Thyroid gland (tissue), 4 donors: ENCODE results near the gene RIPOR3.

ENCODE experiments used
- POLR2A ChIP-seq, 2 donors: fragments of 450-650 bp; IDR thresholded peaks; one replicate each; pipeline ENCODE4 v1.6.1; 2017; ENCODE audit warnings: antibody characterized with exemption in 2 of 2, mild to moderate bottlenecking in 2 of 2, moderate library complexity in 1 of 2
- TF ChIP-seq, protein P1 (sequence below), 6 experiments: fragments of 200-600 bp in 3 of 6; fragments of 450-650 bp in 3 of 6; sonication (generic) in 3 of 6; IDR thresholded peaks; one replicate each; pipeline ENCODE4 v1.5.1; 2016 to 2019; ENCODE audit warnings: antibody characterized with exemption in 6 of 6, mild to moderate bottlenecking in 2 of 6, inconsistent platforms in 1 of 6, moderate library complexity in 1 of 6

DNA sequence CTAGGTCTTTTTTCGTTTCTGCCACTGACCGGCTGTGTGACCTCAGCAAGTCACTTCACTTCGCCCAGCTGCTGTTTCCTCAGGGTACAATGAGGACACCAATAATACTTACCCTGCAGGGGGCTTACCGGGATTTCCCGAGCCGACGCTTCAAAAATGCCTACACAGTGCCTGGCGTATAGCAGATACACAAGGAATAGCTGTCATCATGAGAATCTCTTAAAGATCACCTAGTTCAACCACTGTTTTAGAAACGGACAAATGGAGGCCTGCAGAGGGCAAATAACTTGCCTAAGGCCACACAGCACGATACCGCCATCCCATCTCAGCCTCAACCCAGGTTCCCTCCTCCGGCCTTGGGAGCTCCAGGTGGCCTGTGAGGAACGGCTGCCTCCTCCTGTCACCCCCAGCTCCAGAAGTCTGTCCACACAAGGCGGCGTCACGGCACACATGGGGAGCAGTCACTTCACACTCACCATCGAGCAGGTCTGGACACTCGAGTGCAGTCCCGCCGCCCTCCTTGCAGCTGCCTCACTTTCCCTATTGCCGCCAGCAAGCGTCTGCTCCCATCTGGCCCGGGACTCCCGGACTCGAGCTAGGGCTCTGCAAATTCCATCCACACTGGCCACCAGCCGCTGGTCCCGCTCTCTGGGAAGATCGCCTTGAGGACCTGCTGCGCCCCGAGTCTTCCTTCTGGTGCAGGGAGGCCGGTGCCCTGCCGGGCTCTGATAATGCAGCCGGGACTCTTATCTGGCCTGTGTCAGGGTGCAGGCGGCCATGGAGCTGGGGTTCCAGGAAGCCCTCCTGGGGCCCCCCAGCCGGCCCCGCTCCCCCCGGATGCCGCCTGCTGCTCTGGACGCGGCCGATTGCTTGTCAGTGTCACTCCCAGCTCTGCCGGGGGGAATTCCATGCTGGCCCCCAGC lies at the start of gene RIPOR3:
- TF ChIP-seq, protein P1, sequence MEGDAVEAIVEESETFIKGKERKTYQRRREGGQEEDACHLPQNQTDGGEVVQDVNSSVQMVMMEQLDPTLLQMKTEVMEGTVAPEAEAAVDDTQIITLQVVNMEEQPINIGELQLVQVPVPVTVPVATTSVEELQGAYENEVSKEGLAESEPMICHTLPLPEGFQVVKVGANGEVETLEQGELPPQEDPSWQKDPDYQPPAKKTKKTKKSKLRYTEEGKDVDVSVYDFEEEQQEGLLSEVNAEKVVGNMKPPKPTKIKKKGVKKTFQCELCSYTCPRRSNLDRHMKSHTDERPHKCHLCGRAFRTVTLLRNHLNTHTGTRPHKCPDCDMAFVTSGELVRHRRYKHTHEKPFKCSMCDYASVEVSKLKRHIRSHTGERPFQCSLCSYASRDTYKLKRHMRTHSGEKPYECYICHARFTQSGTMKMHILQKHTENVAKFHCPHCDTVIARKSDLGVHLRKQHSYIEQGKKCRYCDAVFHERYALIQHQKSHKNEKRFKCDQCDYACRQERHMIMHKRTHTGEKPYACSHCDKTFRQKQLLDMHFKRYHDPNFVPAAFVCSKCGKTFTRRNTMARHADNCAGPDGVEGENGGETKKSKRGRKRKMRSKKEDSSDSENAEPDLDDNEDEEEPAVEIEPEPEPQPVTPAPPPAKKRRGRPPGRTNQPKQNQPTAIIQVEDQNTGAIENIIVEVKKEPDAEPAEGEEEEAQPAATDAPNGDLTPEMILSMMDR (IDR thresholded peaks at IDR 0.05) = no peak
- TF ChIP-seq POLR2A (IDR thresholded peaks at IDR 0.05) = no peak
